Fibroblast of villous mesenchyme (primary cell): ENCODE data around the gene SPTSSB. TPM values are rescaled to one million over a fixed set of nuclear protein-coding genes. Genes with fewer than 3 reads are reported as not detected.

Experiments used
- DNase-seq: peaks from one replicate; pipeline ENCODE4 v3.0.0-alpha.2; 2010; ENCODE audit warnings: low read depth
- H3K4me3 ChIP-seq: 2 replicates; pipeline ENCODE4 v1.5.1; 2011; ENCODE audit warnings: low read depth, mild to moderate bottlenecking, low read length
- CTCF ChIP-seq: IDR thresholded peaks from 2 replicates; pipeline ENCODE4 v1.5.1; 2012; ENCODE audit warnings: low read depth, mild to moderate bottlenecking, low read length; ENCODE audit not compliant: insufficient read depth
- total RNA-seq: library from RNA; depleted of rRNA; stranded (reverse); fragments of >200 nt; gene quantifications from 2 replicates; pipeline ENCODE4 v1.2.3, GENCODE V29; 2012

The SPTSSB gene
- total RNA-seq, 1 donor = not detected

- no peak for DNase-seq
- no peak overlapping the region for H3K4me3 ChIP-seq
- no peak for TF ChIP-seq CTCF
These were observed 33.8 kb upstream of the SPTSSB start for GRCh38 chr3:161405087-161405486.

DNA sequence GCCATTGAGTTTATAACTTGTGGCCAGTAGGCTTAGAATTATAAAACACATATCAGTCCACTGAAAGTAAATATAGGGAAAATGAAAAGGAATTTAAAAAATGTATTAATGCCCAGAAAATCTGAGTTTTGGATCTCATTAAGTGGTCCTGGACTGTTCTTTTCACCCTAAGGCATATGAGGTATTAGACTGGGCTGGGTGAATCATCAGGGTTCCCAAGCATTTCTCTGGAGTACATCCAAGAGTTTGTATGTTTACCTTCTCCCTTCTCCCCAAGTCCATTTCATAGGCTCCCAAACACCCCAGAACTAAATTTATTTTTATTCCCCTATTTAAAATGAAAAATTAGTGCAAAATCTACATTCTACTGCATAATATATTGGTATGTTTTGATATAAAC, 31.9 kb upstream of the SPTSSB start:
- no peak overlapping the region for H3K4me3 ChIP-seq
- TF ChIP-seq CTCF = no peak
- DNase-seq = no peak

GRCh38 chr3:161401389-161401788, 30.1 kb upstream of the SPTSSB start:
- peak; percentile 33 for DNase-seq

GRCh38 chr3:161400650-161401049, 29.3 kb upstream of the SPTSSB start:
- no peak overlapping the region for H3K4me3 ChIP-seq
- DNase-seq = no peak
- TF ChIP-seq CTCF = no peak

More at GRCh38 chr3:161401389-161401788, 30.1 kb upstream of the SPTSSB start:
- no peak for TF ChIP-seq CTCF
- H3K4me3 ChIP-seq = no peak overlapping the region

DNA sequence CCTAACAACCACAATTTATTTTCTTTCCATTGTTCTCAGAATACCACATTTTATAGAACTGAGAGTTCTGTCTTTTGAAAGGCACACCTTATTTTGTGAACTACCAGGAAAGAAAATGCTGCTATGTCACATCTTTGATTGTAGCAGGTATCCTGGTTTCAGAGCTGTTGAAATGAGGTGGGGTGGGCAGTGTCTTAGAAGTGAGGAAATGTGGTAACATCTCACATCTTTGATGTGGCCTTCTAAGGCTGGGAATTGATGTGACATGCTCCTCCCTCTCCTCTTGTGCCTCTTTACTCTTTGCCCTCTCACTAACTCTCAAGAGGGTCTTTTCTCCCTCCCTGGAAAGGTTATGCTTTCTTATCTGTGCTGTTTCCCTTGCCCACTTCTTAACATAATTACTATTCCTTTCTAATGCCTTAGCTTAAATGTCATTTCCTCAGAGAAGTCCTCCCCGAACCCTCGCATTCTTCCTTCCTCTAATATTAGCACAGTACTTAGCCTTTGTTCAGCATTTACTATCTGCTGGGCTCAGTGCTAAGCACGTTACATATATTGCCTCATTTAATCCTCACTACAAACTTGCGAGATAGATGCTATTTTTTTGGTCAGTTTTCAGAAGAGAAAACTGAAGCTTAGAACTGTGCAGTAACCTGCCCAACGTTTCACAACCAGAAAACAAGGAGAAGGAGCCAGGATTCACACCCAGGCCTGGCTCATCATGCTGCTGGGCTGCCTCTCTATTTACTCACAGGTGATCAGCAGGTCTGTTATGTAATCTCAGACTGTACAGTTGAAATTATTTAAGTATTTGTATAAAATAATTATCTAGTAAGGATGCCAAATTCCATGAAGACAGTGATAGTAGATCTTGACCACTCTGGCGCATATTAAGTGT, 24.0 kb upstream of the SPTSSB start:
- TF ChIP-seq CTCF = no peak
- no peak for DNase-seq
- no peak overlapping the region for H3K4me3 ChIP-seq

DNA sequence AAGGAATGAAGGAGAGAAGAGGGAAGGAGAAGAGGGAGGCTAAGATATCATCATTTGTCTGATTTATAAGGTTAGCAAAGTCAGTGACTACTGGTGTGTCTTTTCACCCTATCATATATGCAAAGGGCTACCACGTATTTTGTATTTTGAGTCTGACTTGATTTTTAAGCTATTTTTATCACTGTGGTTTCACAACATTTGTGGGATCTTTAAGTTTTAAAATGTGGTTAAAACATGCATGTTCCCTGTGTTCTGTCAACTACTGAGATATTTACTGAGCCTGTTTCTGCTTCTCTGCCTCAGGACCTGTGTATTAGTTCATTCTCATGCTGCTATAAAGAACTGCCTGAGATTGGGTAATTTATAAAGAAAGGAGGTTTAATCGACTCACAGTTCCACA, 22.5 kb upstream of the SPTSSB start:
- TF ChIP-seq CTCF = no peak

More for the DNA sequence above, 22.5 kb upstream of the SPTSSB start:
- no peak for DNase-seq
- H3K4me3 ChIP-seq = no peak overlapping the region
